Kidney capillary endothelial cell (primary cell): Measurements from ENCODE around the gene XIAP.
"Not testable (repeated sequence)": the region's sequence is repeated elsewhere in the genome, so short reads cannot be mapped to it uniquely, and the experiment has no call there.

Experiments used
- DNase-seq: peaks from one replicate; pipeline ENCODE4 v3.0.0-alpha.2; 2018; ENCODE audit warnings: low spot score

The XIAP gene

DNA sequence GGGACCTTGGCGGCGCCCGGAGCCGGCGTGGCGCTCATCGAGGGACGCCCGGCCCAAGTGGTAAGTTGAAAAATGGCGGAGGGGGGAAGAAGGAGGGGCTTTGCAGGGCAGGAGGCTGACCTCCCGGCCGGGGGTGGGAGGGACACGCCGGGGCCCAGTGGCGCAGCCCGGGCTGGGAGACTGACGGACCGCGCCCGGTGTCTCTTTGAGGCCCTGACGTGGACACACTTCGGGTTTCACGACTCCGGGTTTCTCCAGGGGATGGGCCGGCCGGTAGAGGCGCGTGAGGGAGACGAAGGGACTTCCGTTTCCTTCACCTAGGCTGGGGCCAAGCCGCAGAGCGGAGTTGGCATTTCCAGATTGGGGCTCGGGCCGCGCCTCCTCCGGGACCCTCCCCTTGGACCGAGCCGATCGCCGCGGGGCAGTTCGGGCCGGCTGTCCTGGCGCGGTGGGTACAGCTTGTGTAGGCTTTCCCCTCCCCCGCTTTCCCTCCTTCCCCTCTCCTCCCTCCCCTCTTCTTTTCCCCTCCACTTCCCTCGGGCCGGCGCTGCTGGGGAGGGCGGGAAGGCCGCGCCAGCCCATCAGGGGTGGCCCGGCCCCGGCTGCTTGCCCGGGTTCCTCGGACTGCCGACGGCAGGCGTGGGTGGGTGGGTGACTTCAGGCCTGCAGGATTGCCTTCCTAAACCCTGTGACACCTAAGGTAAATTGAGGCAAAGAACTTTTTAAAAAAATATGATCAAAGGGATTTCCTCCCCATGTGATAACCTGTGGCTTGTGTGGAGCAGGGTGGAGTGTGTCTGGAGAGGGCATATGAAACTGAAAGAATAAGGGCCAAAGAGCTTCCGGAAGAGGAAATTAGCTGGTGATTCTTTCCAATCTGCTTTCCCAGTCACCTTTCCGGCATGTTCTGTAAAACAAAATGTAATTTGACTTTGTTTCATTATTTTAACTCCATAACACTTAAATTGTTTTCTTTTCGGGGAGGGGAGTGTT lies at the start of gene XIAP:
Gene XIAP (plus strand): TSS at position 208 of the 993 bp plus-strand sequence. CDS start 25,610 bp downstream, outside the sequence.
- DNase-seq, result peak; percentile 69

DNA sequence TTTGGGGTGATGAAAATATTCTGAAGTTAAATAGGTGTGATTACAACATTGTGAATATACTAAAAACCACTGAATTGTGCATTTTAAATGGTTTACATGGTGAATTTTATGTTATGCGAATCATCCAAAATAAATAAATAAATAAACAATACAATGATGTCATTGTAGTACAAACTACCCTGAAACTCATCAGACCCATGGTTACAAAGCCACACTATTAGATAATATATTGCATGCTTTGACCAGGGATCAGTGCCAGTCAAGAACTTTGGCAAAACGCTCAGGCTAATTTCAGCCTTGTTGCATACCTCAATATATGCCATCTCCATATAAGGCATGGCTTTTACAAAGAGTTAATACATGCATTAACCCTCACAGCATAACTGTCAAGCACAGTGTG lies 45.5 kb upstream of the XIAP start:
- no peak for DNase-seq

DNA sequence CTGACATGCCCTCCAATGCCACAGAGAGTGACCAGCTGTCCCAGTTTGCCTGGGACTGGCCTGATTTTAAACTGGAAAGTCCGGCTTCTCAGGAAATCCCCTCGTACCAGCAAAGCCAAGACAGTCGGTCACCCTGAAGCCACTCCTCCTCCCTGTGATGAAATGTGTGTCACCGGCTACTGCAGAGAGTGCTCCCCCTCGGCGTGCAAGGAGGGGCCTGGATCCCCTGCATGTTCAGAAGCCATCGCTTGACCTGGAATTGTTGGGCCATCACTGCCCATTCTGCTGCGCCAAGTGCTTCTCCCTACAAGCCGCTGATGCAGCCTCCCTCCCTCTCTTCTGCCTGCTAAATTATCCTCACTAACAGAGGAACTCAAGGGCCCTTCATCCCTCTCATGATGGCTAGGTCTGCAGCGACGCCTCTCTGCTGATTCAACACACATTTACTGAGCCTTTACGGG lies 44.9 kb upstream of the XIAP start:
- not testable (repeated sequence) for DNase-seq

DNA sequence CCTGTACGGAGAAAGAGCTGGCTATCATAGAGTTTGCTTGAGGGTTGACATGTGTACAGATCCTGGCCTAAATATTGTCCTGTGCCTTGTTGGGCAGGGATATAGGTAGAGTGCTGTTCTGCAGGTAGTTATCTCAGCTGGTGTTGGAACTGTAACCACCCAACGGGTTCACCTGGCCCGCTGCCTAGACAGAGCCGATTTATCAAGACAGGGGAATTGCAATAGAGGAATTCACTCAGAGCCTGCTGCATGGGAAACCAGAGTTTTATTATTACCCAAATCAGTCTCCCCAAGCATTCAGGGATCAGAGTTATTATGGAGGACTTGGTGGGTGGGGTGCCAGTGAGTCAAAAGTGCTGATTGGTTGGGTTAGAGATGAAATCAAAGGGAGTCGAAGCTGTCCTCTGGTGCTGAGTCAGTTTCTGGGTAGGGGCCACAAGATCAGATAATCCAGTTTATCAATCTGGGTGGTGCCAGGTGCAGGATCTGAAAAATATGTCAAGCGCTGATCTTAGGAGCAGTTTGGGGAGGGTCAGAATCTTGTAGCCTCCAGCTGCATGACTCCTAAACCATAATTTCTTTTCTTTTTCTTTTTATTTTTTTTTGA lies 42.5 kb upstream of the XIAP start:
- no peak for DNase-seq

DNA sequence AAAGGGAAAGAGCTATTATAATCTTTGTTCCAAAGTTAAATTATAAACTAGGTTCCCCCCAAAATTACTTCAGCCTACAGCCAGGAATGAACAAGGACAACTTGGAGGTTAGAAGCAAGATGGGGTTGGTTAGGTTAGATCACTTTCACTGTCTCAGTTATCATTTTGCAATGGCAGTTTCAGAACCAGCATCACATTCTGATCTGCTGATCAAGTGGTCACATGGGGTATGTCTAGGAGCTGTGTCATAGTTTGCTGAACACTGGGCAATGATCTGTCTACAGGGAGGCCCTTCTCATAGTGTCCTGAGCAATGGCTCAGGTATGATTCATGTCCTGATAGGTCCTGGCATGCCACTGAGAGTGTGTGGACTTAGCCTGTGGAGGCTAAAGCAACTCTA lies 41.6 kb upstream of the XIAP start:
- DNase-seq, result no peak

DNA sequence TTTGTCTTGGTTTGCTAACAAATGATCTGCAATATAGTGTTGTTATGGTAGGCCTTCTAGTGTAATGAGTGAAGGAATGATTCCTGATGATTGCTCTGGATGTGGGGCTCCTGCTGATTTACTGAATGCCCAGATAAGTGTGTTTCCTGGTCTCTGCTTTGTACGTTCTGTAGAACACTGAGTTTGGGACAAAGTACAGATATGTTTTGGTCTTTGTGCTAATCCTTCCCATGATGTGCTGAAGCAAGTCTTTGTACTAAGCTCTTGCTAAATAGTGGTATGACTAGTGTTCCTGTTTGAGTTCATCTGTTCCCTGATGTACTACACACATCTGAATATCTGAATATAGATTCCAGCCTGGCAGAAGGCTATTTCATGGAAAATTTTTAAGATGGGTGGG lies 36.9 kb upstream of the XIAP start:
- no peak for DNase-seq

DNA sequence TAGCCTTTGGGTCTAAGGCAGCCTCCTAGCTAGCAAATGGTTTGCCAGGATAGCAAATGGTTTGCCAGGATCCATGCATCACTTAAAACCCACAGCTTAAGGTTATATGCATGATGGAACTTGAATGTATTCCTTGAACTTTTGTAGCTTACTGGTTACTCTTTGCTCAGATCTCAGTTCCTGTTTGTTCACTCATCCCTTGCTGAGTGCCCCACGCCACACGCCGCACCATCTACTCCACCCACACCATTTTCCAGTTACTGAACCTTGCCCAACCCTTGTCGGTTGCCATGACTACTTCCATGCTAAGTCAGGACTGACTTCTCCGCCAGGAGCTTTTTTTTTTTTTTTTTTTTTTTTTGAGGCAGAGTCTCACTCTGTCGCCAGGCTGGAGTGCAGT lies 29.5 kb upstream of the XIAP start:
- no peak for DNase-seq

DNA sequence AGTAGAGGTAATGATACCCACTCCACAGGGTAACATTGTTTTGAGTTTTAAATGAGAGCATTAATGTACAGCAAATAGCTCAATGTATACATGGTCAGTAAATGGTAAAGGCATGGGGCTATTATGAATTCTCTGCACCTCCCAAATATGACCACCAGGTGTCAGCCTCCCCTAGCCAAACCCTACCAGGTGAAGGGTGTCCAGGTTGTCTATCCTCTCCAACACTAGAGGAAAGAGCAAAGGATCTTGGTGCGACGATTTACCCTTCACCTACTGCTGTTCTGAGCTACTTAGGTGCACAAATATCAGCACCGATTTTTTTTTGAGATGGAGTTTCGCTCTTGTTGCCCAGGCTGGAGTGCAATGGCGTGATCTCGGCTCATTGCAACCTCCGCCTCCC lies 26.5 kb upstream of the XIAP start:
- no peak for DNase-seq

DNA sequence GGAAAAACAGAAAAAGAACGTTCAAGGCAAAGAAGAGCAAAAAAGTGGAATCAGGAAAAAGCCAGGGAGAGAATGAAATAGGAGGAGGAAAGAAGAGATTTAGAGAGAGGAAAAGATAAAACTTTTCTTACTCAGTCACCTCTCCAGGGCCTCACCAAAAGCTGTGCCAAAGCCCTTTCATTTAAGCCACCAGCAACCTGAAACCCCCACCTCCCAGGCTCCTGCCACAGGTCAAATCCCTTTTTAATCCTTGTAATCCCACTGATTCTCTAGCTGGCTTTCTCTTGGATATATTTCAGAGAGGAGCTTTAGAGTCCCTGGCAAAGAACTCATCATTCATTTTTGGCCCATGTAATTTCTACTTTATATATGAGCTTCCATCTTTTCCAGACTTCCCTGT lies 25.7 kb upstream of the XIAP start:
- DNase-seq, result no peak

DNA sequence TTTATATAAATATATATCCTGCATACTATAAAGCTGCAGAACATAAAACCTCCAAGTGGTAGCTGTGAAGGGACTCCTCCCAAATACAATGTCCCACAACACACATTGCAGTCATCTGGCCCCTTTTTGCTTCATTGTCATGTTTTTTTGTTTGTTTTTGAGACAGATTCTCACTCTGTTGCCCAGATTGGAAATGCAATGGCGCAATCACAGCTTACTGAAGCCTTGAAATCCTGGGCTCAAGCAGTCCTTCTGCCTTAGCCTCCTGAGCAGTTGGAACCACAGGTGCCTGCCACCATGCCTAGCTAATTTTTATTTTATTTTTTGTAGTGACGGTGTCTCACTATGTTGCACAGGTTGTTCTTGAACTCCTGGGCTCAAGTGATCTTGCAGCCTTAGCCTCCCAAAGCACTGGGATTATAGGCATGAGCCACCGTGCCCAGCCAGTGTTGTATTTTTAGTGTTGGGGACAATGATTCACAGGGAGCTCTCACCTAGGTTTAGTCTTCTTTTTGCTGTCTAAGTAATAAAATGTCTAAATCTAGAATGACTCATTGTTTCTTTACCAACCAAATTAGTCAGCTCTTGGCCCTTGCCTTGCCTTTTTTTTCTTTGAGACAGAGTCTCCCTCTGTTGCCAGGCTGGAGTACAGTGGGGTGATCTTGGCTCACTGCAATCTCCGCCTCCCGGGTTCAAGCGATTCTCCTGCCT lies 24.0 kb upstream of the XIAP start:
- DNase-seq, result peak; percentile 41

DNA sequence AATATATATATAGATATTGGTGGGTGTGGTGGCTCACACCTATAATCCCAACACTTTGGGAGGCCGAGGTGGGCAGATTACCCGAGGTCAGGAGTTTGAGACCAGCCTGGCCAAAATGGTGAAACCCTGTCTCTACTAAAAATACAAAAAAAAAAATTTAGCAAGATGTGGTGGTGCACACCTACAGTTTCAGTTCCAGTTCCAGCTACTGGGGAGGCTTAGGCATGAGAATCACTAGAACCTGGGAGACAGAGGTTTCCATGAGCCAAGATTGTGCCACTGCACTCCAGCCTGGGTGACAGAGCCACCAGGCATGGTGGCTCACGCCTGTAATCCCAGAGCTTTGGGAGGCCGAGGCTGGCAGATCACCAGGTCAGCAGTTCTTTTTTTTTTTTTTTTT lies 14.7 kb upstream of the XIAP start:
- not testable (repeated sequence) for DNase-seq

DNA sequence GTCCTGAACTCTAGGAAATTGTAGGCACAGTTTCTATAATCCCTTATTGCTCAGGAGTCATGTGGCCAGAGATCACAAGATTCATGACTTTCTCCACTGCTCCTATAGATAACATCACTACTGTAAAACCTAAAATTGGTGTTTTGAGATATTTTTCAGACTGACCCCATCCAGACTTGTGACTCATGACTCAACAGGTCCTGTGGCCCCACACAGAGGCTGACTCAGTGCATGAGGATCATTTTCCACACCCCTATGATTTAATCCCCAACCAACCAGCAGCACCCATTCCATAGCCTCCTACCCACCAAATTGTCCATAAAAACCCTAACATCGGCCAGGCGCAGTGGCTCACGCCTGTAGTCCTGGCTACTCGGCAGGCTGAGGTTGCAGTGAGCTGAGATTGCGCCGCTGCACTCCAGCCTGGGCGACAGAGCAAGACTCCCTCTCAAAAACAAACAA lies 13.2 kb upstream of the XIAP start:
- DNase-seq, result no peak

DNA sequence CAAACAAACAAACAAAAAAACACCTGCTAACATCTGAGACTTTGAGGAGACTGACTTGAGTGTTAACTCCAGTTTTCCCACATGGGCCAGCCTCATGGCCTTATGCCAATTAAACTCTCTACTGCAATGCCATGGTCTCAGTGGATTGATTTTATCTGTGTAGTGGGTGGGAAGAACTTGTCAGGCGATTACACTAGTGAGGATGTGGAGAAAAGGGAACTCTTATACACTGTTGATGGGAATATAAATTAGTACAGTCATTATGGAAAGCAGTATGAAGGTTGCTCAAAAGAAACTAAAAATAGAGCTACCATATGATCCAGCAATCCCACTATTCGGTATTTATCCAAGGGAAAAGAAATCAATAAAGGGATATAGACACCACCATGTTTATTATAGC lies 12.8 kb upstream of the XIAP start:
- no peak for DNase-seq

DNA sequence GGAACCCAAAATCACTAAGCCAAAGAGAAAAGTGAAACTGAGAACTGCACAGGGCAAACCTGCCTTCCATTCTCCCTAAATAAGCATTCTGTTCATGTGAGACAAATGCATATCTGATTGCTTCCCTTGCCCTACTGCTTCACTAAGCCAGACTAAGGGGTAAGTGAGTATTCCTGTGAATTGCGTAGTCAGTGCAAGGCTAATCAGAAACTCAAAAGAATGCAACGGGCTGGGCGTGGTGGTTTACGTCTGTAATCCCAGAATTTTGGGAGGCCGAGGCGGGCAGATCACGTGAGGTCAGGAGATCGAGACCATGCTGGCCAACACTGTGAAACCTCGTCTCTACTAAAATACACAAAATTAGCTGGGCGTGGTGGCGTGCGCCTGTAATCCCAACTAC lies 10.8 kb upstream of the XIAP start:
- DNase-seq, result no peak

DNA sequence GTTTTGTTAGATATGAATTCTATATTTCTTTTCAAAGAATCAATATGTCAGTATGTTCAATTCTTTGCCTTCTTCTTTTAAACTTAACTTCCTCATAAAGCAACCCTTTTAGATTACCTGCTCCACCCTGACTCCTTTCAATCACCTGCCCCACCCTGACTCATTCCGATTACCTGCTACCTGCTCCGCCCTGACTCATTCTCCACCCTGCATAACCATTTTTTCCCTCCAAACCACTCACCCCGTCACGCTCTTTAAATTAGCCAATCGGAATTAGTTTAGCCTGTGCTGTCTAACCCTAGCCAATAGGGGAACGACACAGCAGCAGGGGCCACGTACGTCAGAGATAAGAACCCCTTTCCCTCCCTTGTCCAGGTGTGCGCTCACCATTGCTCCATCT lies 9.9 kb upstream of the XIAP start:
- DNase-seq, result not testable (repeated sequence)

DNA sequence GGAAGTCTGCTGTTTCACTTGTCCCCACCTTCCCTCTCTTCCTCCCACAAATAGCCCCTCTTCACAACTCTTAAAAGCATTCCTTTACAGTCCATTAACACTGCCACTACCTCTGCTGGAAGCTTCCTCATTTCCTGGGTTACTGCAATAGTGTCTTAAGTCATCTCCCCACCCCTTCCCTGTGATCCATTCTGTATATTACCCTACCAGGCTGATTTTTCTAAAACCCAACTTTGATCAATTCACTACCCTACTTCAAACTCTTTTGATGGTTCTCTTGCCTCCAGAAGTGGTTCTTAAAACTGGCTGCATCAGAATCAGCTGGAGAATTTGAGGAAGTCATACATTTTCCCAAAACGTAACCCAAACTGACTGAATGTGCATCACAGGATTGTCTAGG lies 8.8 kb upstream of the XIAP start:
- no peak for DNase-seq

DNA sequence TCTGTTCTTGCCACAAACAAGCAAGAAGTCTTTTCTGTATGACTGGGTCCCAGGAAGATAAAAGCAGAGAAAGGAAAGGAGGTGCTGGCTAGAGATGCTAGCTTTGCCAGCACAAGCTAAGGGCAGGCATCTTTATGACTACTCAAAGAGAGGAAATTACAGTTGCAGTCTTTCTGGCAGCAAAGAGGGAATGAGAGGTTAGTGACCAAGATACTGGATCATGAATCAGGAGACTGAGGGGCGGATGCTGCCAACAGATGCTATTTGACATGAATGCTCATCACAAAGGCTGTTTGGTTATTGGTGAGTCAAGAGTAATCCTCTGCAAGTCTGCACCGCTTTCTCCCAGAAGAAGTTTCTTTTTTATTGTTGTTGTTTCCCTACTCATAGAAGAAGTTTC lies 5.5 kb upstream of the XIAP start:
- DNase-seq, result no peak

DNA sequence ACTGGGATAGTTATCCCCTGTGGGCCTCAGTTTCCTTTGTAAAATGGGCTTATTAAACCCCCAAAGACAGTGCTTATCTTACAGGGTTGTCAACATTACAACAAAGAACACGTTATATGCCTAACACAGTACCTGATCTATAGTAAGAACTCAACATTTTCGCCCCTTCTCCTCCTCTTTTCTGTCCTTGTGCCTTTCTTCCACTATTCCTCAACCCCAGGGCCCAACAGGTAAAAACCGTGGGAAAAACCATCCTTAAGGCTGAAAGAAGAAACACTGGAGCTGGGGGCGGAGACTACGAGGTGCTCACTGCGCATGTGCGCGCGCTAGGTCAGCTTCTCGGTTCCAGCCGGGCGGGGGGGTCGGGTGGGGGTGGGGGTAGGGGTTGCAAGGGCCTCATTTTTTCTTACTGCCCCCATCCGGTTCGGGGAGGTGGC lies 426 bp upstream of the XIAP start:
- DNase-seq, result no peak

DNA sequence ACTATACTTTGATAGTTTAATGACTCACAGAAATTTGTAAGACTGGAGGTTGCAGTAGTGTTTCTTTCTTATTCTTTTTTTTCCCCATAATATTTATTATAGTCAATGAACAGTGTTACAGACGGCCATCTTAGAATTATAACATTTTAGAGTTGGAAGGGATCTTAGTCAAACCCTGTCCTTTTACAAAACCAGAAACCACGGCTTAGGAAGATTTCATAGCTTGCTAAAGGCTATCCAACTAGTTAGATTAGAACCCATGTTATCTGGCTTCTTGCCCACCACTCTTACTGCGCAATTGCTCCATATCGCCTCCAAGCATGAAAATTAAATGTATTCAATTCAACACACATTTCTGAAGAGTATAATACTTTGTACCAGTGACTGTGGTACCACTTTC lies 1.1 kb downstream of the XIAP start:
- DNase-seq, result no peak

DNA sequence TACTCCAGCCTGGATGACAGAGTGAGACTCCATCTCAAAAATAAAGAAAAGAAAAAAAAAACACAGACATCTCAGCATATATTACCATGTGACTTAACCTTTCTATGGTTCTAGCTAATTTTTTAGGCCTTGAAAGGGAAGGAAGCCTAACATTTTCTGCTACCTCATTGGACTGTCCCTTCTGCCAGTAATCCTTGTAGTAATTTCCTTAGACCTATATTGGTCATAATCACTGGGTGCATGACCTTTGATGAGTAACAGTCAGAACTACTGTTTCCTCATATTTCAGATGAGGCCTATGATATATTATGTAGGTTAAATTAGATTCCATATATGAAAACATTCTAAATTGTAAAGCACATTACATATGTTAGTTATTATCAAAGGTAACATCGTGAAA lies 9.6 kb downstream of the XIAP start:
- peak; percentile 41 for DNase-seq

DNA sequence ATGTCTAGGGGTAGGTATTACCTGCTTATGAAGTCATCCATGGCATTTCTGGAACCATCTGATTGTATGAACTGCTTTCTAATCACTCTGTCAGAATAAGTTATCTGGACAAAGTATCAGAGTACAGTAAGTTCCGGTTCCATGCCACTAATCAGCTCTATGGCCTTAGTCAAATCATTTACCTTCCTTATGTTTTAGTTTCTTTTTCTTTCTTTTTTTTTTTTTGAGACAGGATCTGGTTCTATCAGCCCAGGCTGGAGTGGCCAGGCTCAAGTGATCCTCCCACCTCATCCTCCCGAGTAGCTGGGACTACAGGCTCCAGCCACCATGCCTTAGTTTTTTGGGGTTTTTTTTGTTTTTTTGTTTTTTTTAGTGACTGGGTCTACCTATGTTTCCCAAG lies 11.5 kb downstream of the XIAP start:
- no peak for DNase-seq

DNA sequence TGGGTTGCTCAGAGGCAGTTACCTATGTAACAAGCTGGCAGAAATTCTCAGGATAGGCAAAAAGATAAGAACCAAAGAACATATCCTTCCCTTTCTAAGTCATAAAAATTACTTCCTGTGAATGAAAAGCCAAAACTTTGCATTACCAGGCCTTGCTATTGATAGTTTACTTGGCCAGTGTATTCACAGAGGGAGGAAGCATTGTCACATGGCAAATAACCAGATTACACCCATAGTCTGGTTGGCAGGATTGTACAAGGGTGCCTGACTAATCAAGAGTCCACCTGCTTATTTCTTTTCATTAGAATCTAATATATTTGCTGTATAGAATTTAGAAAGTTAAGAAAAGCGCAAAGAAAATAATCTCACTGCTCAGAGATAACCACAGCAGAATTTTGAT lies 14.1 kb downstream of the XIAP start:
- no peak for DNase-seq

DNA sequence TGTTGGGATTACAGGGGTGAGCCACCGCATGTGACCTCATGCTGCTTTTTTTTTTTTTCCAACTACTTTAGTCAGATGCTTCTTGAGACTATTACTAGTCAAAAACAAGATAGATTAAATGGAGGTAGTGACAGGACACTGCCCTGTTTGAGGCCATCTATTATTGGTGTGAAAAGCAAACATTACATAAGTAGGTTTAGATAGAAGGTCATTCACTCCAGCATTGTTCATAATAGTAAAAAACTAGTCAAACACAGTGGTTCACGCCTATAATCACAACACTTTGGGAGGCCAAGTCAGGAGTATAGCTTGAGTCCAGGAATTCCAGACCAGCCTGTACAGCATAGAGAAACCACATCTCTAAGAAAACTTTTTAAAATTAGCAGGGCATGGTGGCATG lies 16.3 kb downstream of the XIAP start:
- no peak for DNase-seq
